ENCODE data around the gene NOX3. TPM values are rescaled to one million over a fixed set of nuclear protein-coding genes. Genes with fewer than 3 reads are reported as not detected.

The NOX3 gene
- total and polyA plus RNA-seq, 2 donors (not counting 3 experiments of a cell fraction or from before 2014, with no cell fraction given), result not detected

DNA sequence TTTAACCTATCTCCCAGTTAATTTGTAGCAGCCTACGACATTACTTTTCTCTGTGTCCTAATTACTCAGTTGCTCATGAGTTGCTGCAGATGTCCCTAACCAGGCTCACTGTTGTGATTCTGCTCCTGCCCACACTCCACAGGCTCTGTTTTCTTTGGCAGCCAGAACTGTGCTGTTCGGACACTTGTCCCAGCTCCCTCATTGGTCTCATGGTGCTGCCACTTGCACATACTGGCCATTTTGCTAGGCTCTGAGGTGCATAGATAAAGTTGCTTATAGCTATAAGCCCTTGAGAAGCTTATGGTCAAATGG is 55.0 kb downstream of the NOX3 start:
- DNase-seq (ENCODE audit: low read depth, low spot score) (no peak), FAIRE-seq (no peak)
- no peak overlapping the region for H3K4me3 ChIP-seq (replicated peaks in 1 of 3; ENCODE audit: insufficient read depth in 1 of 3, low read depth in 1 of 3, low read length in 3 of 3)
- no peaks in the 10 kb centered on the region for H3K9me1 ChIP-seq (replicated peaks; ENCODE audit: control insufficient read depth, extremely low read depth, insufficient read depth, low read length)
- H3K9ac ChIP-seq (replicated peaks; ENCODE audit: extremely low read depth, insufficient read depth, low read length), result no peak overlapping the region
- H3K4me1 ChIP-seq (ENCODE audit: control insufficient read depth, extremely low read depth, insufficient read depth, low read length), result no peaks in the 10 kb centered on the region
- POLR2A ChIA-PET, result interaction anchor here (0.7 kb wide), 1 partner anchor 8 kb away, joined by 3 read pairs; no protein-coding TSS in a partner anchor
- H2AFZ ChIP-seq (ENCODE audit: low read depth, low read length), result no peak overlapping the region
- H3K9me3 ChIP-seq (replicated peaks; ENCODE audit: control insufficient read depth, insufficient read depth, low read length), result no peaks in the 10 kb centered on the region
- dilution Hi-C loops (cut with MboI; ENCODE audit: extremely low pct_ligation_motif_present, low sequenced_read_pairs) (no loop called here), intact Hi-C loops (cut with micrococcal nuclease) (no loop called here)
- no TSS peak for BruUV-seq (replicated peaks)
- H3K4me2 ChIP-seq (ENCODE audit: insufficient read depth, low read length), result no peak overlapping the region
- peaks cover 0 to 1% of the 10 kb centered on the region in 2 experiments for H3K27me3 ChIP-seq (ENCODE audit: control insufficient read depth in 2 of 2, insufficient read depth in 2 of 2, low read length in 2 of 2)
- no peaks in the 10 kb centered on the region for H4K20me1 ChIP-seq (replicated peaks; ENCODE audit: control insufficient read depth, extremely low read depth, insufficient read depth, low read length)
- TF ChIP-seq EZH2 (IDR thresholded peaks at IDR 0.05; ENCODE audit: borderline replicate concordance, low read depth, low read length, severe bottlenecking) (no peak), POLR2A (IDR thresholded peaks at IDR 0.05; ENCODE audit: low read depth, low read length) (no peak), FOS (IDR thresholded peaks at IDR 0.05; ENCODE audit: borderline replicate concordance, insufficient read depth, low read length) (no peak), POLR2AphosphoS5 (IDR thresholded peaks at IDR 0.05; ENCODE audit: insufficient read depth, low read depth, low read length) (no peak)
- TF ChIP-seq, protein P1, sequence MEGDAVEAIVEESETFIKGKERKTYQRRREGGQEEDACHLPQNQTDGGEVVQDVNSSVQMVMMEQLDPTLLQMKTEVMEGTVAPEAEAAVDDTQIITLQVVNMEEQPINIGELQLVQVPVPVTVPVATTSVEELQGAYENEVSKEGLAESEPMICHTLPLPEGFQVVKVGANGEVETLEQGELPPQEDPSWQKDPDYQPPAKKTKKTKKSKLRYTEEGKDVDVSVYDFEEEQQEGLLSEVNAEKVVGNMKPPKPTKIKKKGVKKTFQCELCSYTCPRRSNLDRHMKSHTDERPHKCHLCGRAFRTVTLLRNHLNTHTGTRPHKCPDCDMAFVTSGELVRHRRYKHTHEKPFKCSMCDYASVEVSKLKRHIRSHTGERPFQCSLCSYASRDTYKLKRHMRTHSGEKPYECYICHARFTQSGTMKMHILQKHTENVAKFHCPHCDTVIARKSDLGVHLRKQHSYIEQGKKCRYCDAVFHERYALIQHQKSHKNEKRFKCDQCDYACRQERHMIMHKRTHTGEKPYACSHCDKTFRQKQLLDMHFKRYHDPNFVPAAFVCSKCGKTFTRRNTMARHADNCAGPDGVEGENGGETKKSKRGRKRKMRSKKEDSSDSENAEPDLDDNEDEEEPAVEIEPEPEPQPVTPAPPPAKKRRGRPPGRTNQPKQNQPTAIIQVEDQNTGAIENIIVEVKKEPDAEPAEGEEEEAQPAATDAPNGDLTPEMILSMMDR (IDR thresholded peaks at IDR 0.05; ENCODE audit: extremely low read depth in 1 of 2, insufficient read depth in 1 of 2, low read depth in 1 of 2, low read length in 2 of 2), result no peak
- no peaks in the 10 kb centered on the region for H3K79me2 ChIP-seq (ENCODE audit: control insufficient read depth, insufficient read depth, low read length)
- H3K27ac ChIP-seq (ENCODE audit: insufficient read depth, low read depth, low read length), result no peak overlapping the region
- no peaks in the 10 kb centered on the region for H3K36me3 ChIP-seq (ENCODE audit: control insufficient read depth in 2 of 2, extremely low read depth in 1 of 2, insufficient read depth in 2 of 2, low read length in 2 of 2)
- CTCF ChIA-PET, result no interaction called here

Data from endothelial cell of umbilical vein (primary cell).